Measurements from ENCODE around the gene SOX1.

SOX1 gene

DNA sequence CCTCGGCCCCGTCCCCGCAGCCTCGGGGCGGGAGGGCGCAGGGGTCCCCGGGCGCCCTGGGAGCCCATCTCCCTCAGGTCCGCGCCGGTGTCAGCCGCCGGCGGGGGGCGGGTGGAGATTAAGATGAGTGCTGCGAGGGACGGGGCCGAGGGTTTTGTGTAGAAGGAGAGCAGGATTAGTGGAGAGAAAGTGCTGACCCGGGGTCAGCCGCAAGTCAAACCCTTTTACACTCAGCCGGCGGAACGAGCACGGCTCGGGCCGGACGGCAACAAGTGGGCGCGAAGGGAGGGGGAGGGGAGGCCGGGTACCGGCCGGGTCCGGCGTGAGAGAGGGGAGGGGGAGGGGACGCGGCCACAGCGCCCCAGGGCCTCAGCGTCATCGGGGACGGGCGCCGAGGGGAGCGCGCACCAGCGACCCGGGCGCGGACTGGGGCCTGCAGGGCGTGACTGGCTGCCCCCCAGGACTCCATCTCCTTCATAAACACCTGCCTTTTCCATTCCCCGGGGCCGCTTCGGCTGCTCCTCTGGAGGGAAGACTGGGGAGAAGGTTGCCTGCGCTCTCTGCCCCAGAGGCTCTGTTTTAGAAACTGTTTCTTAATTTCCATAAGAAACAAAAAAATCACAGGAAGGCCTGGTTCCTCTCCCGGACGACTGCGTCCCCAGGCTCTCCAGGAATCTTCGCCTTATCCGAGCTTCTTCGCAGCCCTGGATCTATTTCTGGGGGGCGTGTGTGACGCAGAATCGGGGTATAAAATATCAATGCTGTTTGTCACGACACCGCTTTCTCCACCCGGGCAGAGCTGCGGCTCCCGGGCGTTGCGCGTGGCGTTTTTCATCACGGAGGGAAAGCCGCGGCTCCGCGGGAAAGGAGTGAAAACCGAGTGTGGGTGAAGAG, 6.5 kb downstream of the SOX1 start:
- DNase-seq (ENCODE audit: low spot score) = no peak

GRCh38 chr13:112074139-112074865, 7.4 kb downstream of the SOX1 start:
- DNase-seq (ENCODE audit: low spot score) = no peak

DNA sequence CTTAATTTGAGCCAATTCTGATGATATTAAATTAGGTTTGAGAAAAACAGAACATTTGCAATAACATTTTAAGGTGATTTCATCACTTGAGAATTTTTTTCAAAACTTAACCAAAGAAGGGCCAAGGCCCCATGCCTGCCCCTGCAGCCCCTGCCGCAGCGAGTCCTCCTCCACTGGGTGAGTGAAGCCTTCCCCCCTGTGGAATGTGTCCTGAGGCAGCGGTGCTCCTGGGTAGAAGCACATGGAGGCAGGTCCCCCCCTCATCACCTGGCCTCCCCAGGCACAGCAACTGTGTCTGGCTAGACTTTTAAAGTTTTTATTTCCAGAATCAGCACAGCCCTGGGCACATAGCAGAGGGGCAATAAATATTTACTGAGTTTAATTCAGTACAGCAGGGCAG, 10.8 kb downstream of the SOX1 start:
- no peak for DNase-seq (ENCODE audit: low spot score)

GRCh38 chr13:112078216-112078615, 11.3 kb downstream of the SOX1 start:
- DNase-seq (ENCODE audit: low spot score) = no peak

DNA sequence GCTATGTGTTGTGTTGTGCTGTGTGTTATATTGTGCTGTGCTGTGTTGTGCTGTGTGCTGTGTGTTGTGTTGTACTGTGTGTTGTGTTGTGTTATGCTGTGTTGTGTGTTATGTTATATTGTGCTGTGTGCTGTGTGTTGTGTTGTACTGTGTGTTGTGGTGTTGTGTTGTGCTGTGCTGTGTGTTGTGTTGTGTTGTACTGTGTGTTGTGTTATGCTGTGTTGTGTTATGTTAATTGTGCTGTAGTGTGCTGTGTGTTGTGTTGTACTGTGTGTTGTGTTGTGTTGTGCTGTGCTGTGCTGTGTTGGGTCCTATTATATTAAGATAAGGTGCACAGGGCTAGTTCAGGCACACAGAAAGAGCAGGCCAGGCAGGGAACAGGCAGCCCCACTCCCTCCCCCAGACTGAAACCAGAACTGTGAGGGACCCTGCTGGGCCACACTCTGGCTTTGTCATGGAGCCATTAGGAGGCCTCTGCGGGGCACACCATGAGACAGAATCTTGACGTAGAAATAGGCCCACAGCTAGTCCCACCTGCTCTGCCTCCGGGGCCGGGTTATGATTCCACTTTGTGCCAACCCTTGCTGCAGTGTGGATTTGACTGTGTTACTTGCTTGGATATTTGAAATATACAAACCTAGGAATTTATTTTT, 12.1 kb downstream of the SOX1 start:
- DNase-seq (ENCODE audit: low spot score) = no peak

- DNase-seq (ENCODE audit: low spot score) = no peak
Observed at GRCh38 chr13:112079696-112080095, 12.7 kb downstream of the SOX1 start.

GRCh38 chr13:112083971-112084370, 17.0 kb downstream of the SOX1 start:
- DNase-seq (ENCODE audit: low spot score) = no peak

DNA sequence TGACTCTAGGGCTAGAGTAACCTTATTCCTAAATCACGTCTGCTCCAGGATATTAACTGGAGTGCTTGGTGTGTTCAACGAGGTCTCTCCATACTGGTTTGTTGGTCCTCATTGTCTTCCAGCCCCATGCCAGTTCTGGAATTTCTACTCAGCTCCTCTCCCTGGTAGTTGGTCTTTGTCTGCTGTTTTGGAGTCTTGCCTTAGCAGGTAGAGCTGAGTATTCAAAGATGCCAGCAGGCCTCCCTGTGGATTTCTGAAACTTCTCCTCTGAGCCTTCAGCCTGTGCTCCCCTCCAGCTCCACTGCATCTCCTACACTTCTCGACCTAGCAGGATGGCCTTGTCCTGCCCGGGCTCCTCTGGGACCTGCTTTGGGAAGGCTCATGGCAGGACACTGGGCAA, 25.5 kb downstream of the SOX1 start:
- DNase-seq (ENCODE audit: low spot score) = no peak

GRCh38 chr13:112095354-112095753, 28.4 kb downstream of the SOX1 start:
- no peak for DNase-seq (ENCODE audit: low spot score)

DNA sequence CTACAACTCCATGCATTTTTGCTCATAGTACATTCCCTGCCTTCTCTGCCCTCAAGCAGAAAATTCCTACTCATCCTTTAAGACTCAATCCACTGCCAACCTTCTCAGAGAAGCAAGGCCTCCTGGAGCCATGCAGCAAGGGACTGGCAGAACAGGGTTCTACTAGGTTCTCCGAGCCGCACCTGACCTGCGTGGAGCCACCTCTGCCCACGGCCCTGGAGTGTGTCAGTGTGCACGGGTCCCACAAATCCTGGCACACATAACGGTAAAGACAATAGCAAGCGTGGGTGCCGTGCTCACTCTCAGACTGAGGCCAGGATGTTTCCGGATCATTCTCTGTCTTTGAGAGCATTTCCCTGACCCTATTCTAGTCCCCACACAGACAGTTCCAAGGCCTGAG, 30.0 kb downstream of the SOX1 start:
- no peak for DNase-seq (ENCODE audit: low spot score)

DNA sequence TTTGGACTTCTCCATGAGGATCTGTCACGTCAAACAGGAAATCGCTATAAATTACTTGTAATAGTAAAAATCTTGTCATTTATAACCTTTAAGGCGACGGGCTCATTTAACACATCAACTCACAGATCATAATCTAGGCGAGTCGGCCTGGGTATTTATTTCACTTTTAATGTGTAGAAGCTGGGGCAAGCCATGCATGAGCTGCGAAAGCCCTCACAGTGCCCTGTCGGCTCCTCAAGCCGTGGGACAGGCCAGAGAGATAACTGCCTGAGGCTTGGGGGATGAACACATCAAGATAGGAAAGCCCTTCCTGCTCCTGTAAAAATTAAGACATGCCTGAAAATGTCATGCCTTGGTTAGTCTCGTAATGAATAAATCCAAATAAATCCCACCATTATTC, 30.8 kb downstream of the SOX1 start:
- no peak for DNase-seq (ENCODE audit: low spot score)

DNA sequence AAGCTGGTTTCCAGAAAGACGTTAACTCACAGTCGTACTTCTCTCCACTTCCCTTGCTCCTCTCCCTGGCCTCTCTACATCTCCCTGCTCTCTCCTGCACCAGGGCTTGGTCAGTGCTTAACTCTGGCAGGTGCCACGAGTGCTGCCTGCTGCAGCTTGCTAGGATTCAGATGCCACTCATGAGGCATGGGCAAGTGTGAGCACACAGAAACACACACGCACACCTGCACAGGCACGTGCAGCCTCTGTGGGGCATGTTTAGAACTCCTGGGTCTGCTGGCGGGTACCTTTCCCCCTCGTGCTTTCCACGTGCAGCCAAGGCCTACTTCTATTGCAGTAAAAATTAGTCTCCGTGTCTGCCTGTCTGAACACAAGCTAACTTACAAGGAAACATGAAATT, 31.8 kb downstream of the SOX1 start:
- no peak for DNase-seq (ENCODE audit: low spot score)

- DNase-seq (ENCODE audit: low spot score) = no peak
Observed at GRCh38 chr13:112101360-112101930, 34.5 kb downstream of the SOX1 start.

- DNase-seq (ENCODE audit: low spot score) = no peak
Observed at GRCh38 chr13:112102243-112102642, 35.3 kb downstream of the SOX1 start.

GRCh38 chr13:112103260-112103838, 36.4 kb downstream of the SOX1 start:
- DNase-seq (ENCODE audit: low spot score) = no peak

DNA sequence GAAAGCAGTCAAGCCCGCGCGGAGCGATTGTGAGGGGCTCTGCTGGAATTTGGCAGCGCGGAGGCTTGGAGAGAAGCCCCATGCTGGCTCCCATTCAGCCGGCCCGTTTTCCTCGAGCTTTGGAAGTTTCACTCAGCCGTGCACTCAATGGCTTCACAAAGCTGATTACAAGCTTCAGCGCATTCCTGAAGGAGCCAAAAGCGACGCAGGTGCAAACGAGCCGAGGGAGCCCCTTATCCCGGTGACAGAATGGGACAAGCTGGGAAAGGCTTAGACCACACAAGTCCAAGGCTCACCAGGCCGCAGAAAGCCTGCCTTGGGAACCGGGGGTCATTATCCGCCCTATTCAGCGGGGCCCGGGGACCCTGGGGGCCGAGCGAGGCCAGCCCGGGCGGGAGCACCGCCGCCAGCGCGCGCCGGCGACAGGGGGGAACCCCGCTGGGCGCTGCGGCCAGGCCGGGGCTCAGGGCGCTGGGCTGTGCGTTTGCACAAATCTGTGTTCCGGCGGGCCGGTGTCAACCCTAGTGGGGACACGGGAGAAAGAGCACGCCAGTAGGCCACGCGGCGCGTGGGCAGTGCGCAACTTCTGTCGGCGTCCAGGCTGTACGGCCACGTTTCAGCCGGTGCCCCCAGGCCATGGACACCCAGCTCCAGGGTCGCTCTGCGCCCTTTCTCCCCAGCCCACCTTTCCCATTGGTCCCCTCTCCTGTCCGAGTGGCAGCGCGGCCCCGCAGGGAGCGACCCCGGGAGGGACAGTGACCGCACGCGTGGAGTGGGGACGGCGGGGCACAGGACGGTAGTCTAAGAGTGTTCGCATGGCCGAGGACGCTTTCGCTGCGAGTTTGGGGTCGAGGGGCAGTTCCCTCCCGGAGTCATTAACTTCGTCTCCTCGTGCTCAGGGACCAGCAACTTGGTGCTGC, 37.3 kb downstream of the SOX1 start:
- no peak for DNase-seq (ENCODE audit: low spot score)

- DNase-seq (ENCODE audit: low spot score) = no peak
Observed at GRCh38 chr13:112104881-112105234, 37.9 kb downstream of the SOX1 start.

DNA sequence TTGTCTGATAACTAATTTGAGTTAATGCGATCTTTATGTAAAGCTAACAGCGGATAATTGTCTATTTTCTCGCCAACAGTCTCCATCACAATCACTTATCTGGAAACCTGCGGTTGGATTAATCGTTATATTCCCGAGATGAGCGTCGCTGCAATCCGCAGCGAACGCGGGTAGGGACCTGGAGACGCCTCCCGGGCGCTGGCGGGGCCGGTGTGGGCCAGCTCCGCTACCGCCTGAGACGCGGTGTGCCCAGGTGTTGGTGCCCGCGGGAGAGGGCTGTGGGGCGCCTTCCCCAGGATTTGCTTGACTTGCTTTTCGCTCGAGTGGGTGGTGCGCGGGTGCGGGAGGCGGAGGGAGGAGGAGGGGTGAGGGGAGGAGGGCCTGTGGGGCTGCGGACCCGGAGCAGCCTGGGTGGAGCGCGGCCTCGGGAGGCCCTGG, 38.3 kb downstream of the SOX1 start:
- DNase-seq (ENCODE audit: low spot score) = no peak

DNA sequence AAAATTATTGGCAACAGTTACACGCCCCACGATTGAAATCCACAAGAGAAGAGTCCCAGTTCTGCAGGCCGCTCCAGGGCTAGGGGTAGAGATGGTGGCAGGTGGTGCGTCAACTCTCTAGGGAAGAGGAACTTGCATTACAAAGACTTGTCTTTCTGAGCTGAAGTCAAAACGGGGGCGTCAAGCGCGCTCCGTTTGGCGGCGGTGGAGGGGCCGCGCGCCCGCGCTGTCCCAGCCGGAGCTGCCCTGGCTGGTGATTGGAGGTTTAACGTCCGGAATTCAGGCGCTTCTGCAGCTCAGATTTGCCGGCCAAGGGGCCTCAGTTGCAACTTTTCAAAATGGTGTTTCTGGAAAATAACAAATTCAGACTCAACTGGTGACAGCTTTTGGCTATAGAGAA, 38.9 kb downstream of the SOX1 start:
- no peak for DNase-seq (ENCODE audit: low spot score)

GRCh38 chr13:112106478-112107141, 39.7 kb downstream of the SOX1 start:
- DNase-seq (ENCODE audit: low spot score) = no peak

DNA sequence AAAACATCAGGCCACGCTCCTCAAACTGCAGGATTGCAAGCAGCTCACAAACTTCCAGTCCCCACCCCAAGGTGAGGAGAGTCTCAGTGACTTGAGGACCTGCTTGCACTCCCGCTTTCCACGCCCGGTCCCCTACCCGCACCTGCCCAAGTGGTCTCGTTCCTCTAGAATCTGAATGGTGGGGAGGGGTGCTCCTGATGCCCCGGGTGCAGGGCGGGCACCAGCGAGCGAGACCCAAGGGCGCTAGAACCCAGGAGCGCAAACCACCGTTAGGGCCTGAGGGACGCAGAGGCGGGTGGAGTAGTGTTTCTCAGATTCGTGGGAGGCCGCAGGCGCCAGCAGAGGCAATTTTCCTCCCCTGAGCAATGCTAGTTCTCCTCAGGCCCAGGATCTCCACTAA, 40.3 kb downstream of the SOX1 start:
- DNase-seq (ENCODE audit: low spot score) = no peak
